ENCODE results near the gene CNTNAP5. TPM values are rescaled to one million over a fixed set of nuclear protein-coding genes. Genes with fewer than 3 reads are reported as not detected.

The CNTNAP5 gene
- total RNA-seq, 3 donors from 2014 or later (not counting 1 experiment from before 2014, with no cell fraction given): not detected

DNA sequence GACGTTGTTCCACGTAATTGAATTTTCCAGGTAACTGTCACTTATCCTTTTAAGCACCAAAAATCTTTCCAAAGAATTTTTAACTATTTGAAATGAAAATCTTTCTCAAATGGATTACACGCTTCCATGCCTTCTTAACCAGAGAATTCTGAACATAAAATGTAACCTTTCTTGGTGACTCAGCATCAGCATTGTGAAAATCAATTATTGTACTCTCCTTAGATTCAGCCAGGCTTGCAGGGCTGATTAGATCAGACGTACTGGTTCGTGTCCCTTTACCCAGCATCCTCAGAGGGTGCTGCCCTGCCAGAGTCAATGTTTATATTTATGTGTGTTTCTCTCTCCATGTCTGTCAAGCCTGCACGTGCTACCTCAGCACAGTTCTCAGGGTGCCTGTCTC, 623.9 kb downstream of the CNTNAP5 start:
- no peak overlapping the region for H3K27ac Mint-ChIP-seq
- ATAC-seq: no peak

DNA sequence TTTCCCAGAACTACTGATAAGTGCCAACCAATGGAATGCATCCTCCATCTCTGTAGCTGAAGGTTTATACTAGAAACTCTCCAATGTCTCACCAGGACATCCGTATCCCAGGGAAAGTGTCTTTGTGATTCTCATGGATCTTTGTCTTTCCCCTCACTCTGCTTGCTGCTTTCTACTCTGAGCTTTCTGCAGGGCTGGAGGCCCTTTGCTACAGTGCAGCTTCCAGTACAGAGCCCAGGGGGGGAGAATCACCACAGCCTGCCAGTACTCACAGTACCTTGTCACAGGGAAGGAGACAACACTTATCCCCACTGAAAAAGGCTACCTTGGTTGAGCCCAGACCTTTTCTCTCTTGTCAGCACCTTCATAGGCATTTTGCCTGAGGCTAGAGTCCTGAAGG, 627.0 kb downstream of the CNTNAP5 start:
- no peaks in the 10 kb centered on the region for H3K36me3 Mint-ChIP-seq
- intact Hi-C loops (cut with micrococcal nuclease): no loop called here
- H3K27ac Mint-ChIP-seq: no peak overlapping the region
- H3K27me3 Mint-ChIP-seq (ENCODE audit: low read depth in 2 of 2): no peaks in the 10 kb centered on the region
- no peak for DNase-seq
- no peaks in the 10 kb centered on the region for H3K36me3 ChIP-seq (ENCODE audit: control insufficient read depth, insufficient read depth, low read length)
- WGBS (ENCODE audit: insufficient coverage): 96% methylated on average over 1 of the region's 1 CpG
- no peak overlapping the region for H3K4me3 Mint-ChIP-seq
- no peaks in the 10 kb centered on the region for H3K4me1 Mint-ChIP-seq
- no peak for ATAC-seq
- no peak overlapping the region for H3K27ac ChIP-seq (ENCODE audit: low read length)
- H3K9me3 ChIP-seq (ENCODE audit: control insufficient read depth, insufficient read depth, low read length): no peaks in the 10 kb centered on the region
- H3K9me3 Mint-ChIP-seq: peaks cover 11 to 19% of the 10 kb centered on the region in 2 donors
- H3K27me3 ChIP-seq (ENCODE audit: control insufficient read depth, insufficient read depth, low read length): no peaks in the 10 kb centered on the region
- TF ChIP-seq CTCF (IDR thresholded peaks at IDR 0.05): no peak
- H3K4me1 ChIP-seq (ENCODE audit: control insufficient read depth, insufficient read depth, low read length): no peaks in the 10 kb centered on the region
- no peak overlapping the region for H3K4me3 ChIP-seq (ENCODE audit: low read length)

More for the DNA sequence above, 623.9 kb downstream of the CNTNAP5 start:
- no peaks in the 10 kb centered on the region for H3K36me3 ChIP-seq (ENCODE audit: control insufficient read depth, insufficient read depth, low read length)
- Mint-ChIP-seq H3K4me1 (no peaks in the 10 kb centered on the region), H3K27me3 (ENCODE audit: low read depth in 2 of 2) (no peaks in the 10 kb centered on the region), H3K9me3 (peaks cover 12 to 20% of the 10 kb centered on the region in 2 donors), H3K4me3 (no peak overlapping the region), H3K36me3 (no peaks in the 10 kb centered on the region)
- no peak for TF ChIP-seq CTCF (IDR thresholded peaks at IDR 0.05)
- no peaks in the 10 kb centered on the region for H3K9me3 ChIP-seq (ENCODE audit: control insufficient read depth, insufficient read depth, low read length)
- no peak for DNase-seq
- intact Hi-C loops (cut with micrococcal nuclease): no loop called here
- no peak overlapping the region for H3K27ac ChIP-seq (ENCODE audit: low read length)
- no peak overlapping the region for H3K4me3 ChIP-seq (ENCODE audit: low read length)
- no peaks in the 10 kb centered on the region for H3K27me3 ChIP-seq (ENCODE audit: control insufficient read depth, insufficient read depth, low read length)
- no peaks in the 10 kb centered on the region for H3K4me1 ChIP-seq (ENCODE audit: control insufficient read depth, insufficient read depth, low read length)
- WGBS (ENCODE audit: insufficient coverage): 85% methylated on average over 6 of the region's 6 CpGs

- WGBS (ENCODE audit: insufficient coverage): no CpG with 5 or more reads among the region's 3 CpGs
- Mint-ChIP-seq H3K4me1 (no peaks in the 10 kb centered on the region), H3K27me3 (ENCODE audit: low read depth in 2 of 2) (no peaks in the 10 kb centered on the region), H3K4me3 (no peak overlapping the region), H3K27ac (no peak overlapping the region), H3K9me3 (peaks cover 16 to 20% of the 10 kb centered on the region in 2 donors), H3K36me3 (no peaks in the 10 kb centered on the region)
- H3K4me1 ChIP-seq (ENCODE audit: control insufficient read depth, insufficient read depth, low read length): no peaks in the 10 kb centered on the region
- H3K4me3 ChIP-seq (ENCODE audit: low read length): no peak overlapping the region
- ATAC-seq: no peak
- DNase-seq: no peak
- H3K9me3 ChIP-seq (ENCODE audit: control insufficient read depth, insufficient read depth, low read length): no peaks in the 10 kb centered on the region
- no peak for TF ChIP-seq CTCF (IDR thresholded peaks at IDR 0.05)
- H3K36me3 ChIP-seq (ENCODE audit: control insufficient read depth, insufficient read depth, low read length): no peaks in the 10 kb centered on the region
- no peaks in the 10 kb centered on the region for H3K27me3 ChIP-seq (ENCODE audit: control insufficient read depth, insufficient read depth, low read length)
- intact Hi-C loops (cut with micrococcal nuclease): no loop called here
- H3K27ac ChIP-seq (ENCODE audit: low read length): no peak overlapping the region
These were observed 633.3 kb downstream of the CNTNAP5 start for GRCh38 chr2:124658373-124658772.

- no peaks in the 10 kb centered on the region for H3K27me3 Mint-ChIP-seq (ENCODE audit: low read depth in 2 of 2)
- H3K4me1 ChIP-seq (ENCODE audit: control insufficient read depth, insufficient read depth, low read length): no peaks in the 10 kb centered on the region
- H3K4me3 ChIP-seq (ENCODE audit: low read length): no peak overlapping the region
- DNase-seq (no peak), ATAC-seq (no peak)
- intact Hi-C loops (cut with micrococcal nuclease): no loop called here
- H3K36me3 ChIP-seq (ENCODE audit: control insufficient read depth, insufficient read depth, low read length): no peaks in the 10 kb centered on the region
- H3K9me3 ChIP-seq (ENCODE audit: control insufficient read depth, insufficient read depth, low read length): no peaks in the 10 kb centered on the region
- no peaks in the 10 kb centered on the region for H3K27me3 ChIP-seq (ENCODE audit: control insufficient read depth, insufficient read depth, low read length)
- no peak for TF ChIP-seq CTCF (IDR thresholded peaks at IDR 0.05)
- H3K27ac ChIP-seq (ENCODE audit: low read length): no peak overlapping the region
- H3K4me1 Mint-ChIP-seq: no peaks in the 10 kb centered on the region
- H3K4me3 Mint-ChIP-seq: no peak overlapping the region
- no peaks in the 10 kb centered on the region for H3K36me3 Mint-ChIP-seq
- peaks cover 13 to 15% of the 10 kb centered on the region in 2 donors for H3K9me3 Mint-ChIP-seq
- H3K27ac Mint-ChIP-seq: no peak overlapping the region
These were observed 636.5 kb downstream of the CNTNAP5 start for GRCh38 chr2:124661558-124661957.

All from natural killer cell (primary cell).